H1 (cell line): Measurements from ENCODE around the gene NAA50. TPM values are rescaled to one million over a fixed set of nuclear protein-coding genes. Genes with fewer than 3 reads are reported as not detected.

Experiments used
- ASH2L ChIP-seq: fragments of 200-600, 300-600 bp; sonication (generic); IDR thresholded peaks from one replicate; pipeline ENCODE4 v1.7.1; 2017; ENCODE audit warnings: low read length
- BACH1 ChIP-seq: IDR thresholded peaks from 2 replicates; pipeline ENCODE4 v1.6.1; 2012; ENCODE audit warnings: low read length, improper control_type of control experiment
- EP300 ChIP-seq, 2 experiments: IDR thresholded peaks; 1 replicate in 1 of 2; 2 replicates in 1 of 2; pipeline ENCODE4 v1.6.1; 2011 to 2012; ENCODE audit warnings: low read depth in 2 of 2, low read length in 2 of 2, mild to moderate bottlenecking in 2 of 2, borderline replicate concordance in 1 of 2, inconsistent platforms in 1 of 2, moderate library complexity in 1 of 2
- EZH2 ChIP-seq: fragments of 200-600 bp; sonication (generic); IDR thresholded peaks from 2 replicates; pipeline ENCODE4 v1.7.1; 2012; ENCODE audit warnings: low read depth, mild to moderate bottlenecking, moderate library complexity, low read length, inconsistent platforms; ENCODE audit not compliant: severe bottlenecking
- MAFK ChIP-seq: IDR thresholded peaks from 2 replicates; pipeline ENCODE4 v1.6.1; 2012; ENCODE audit warnings: low read depth, mild to moderate bottlenecking, improper control_type of control experiment, low read length
- NANOG ChIP-seq: IDR thresholded peaks from 2 replicates; pipeline ENCODE4 v1.6.1; 2011; ENCODE audit warnings: low read length, low read depth, mild to moderate bottlenecking, inconsistent platforms; ENCODE audit not compliant: insufficient read depth, poor library complexity, severe bottlenecking
- POLR2A ChIP-seq, 2 experiments: IDR thresholded peaks; 1 replicate in 1 of 2; 2 replicates in 1 of 2; pipeline ENCODE4 v1.6.1; 2011; ENCODE audit warnings: low read depth in 2 of 2, low read length in 2 of 2, mild to moderate bottlenecking in 2 of 2; ENCODE audit errors: control extremely low read depth in 1 of 2
- POU5F1 ChIP-seq: IDR thresholded peaks from 2 replicates; pipeline ENCODE4 v1.6.1; 2011; ENCODE audit warnings: low read depth, mild to moderate bottlenecking, low read length, moderate library complexity
- RNF2 ChIP-seq: fragments of 200-900, 300-1000 bp; sonication (generic); IDR thresholded peaks from 2 replicates; pipeline ENCODE4 v1.7.1; 2016; ENCODE audit warnings: borderline replicate concordance, low read depth, mild to moderate bottlenecking, antibody characterized with exemption, low read length; ENCODE audit not compliant: poor library complexity, severe bottlenecking; ENCODE audit errors: missing control alignments
- SIN3A ChIP-seq, 2 experiments: IDR thresholded peaks in 1 of 2; conservative IDR thresholded peaks in 1 of 2; 2 replicates each; pipeline ENCODE4 v1.6.1; 2011 to 2012; ENCODE audit warnings: low read length in 2 of 2, improper control_type of control experiment in 1 of 2, low read depth in 1 of 2, mild to moderate bottlenecking in 1 of 2
- SIRT6 ChIP-seq: IDR thresholded peaks from one replicate; pipeline ENCODE4 v1.7.1; 2012; ENCODE audit warnings: low read length, inconsistent platforms
- TCF12 ChIP-seq: IDR thresholded peaks from 2 replicates; pipeline ENCODE4 v1.6.1; 2011; ENCODE audit warnings: low read depth, mild to moderate bottlenecking, low read length
- TEAD4 ChIP-seq: IDR thresholded peaks from 2 replicates; pipeline ENCODE4 v1.6.1; 2012; ENCODE audit warnings: low read depth, low read length, inconsistent platforms, mixed read lengths
- YY1 ChIP-seq: IDR thresholded peaks from 2 replicates; pipeline ENCODE4 v1.6.1; 2011; ENCODE audit warnings: low read depth, mild to moderate bottlenecking, low read length
- ZNF274 ChIP-seq: IDR thresholded peaks from 2 replicates; pipeline ENCODE4 v1.7.0; 2012; ENCODE audit warnings: low read length, borderline replicate concordance; ENCODE audit errors: extremely low read depth
- polyA plus RNA-seq, 7 experiments: library from polyadenylated mRNA; depleted of rRNA in 3 of 7; stranded (reverse) in 5 of 7; unstranded in 2 of 7; fragments of >200 nt in 5 of 7; fragments of 200-250 nt in 2 of 7; gene quantifications; 1 replicate in 5 of 7; 2 replicates in 1 of 7; 4 replicates in 1 of 7; pipeline versions ENCODE4 v1.2.1 to v1.2.3, GENCODE V29; 2011 to 2013; ENCODE audit warnings: missing spikeins in 2 of 7, mixed read lengths in 2 of 7
- total RNA-seq: library from RNA; stranded (reverse); fragmentation: NEBNext Ultra II Directional; extraction: Animal tissue kit (Norgen Biotek cat#: 25700); gene quantifications from 2 replicates; pipeline ENCODE4 v1.2.1, GENCODE V29; 2021
- TF ChIP-seq, protein P1 (sequence below), 3 experiments: IDR thresholded peaks; 1 replicate in 2 of 3; 2 replicates in 1 of 3; pipeline versions ENCODE4 v1.5.1 to v1.6.1; 2011; ENCODE audit warnings: low read length in 3 of 3, mild to moderate bottlenecking in 3 of 3, inconsistent platforms in 2 of 3, low read depth in 1 of 3, moderate library complexity in 1 of 3; ENCODE audit not compliant: insufficient read depth in 1 of 3; ENCODE audit errors: control extremely low read depth in 1 of 3

The NAA50 gene
- total and polyA plus RNA-seq, 2 of the 8 experiments (the other 6 are each of a cell fraction or from before 2014, with no cell fraction given), result 46.6 to 231 TPM

DNA sequence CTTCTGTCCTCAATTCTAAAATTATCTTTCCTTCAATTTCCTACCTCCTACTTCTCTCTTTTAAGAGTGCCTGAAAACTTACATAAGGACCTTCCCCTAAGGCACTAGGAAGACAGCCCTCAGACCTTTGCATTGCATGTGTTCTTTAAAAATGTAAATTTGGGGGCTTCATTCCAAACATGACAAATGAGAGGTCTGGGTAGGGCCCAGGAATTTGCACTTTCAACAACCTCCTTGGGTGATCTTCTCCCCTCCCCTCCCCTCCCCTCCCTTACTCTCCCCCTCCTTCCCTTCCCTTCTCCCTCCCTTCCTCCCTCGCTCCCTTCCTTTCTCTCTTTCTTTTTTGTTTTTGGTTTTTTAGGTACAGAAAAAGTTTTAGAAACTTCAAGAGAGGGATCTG is 68.3 kb downstream of the NAA50 start (continued):
- TF ChIP-seq, protein P1, sequence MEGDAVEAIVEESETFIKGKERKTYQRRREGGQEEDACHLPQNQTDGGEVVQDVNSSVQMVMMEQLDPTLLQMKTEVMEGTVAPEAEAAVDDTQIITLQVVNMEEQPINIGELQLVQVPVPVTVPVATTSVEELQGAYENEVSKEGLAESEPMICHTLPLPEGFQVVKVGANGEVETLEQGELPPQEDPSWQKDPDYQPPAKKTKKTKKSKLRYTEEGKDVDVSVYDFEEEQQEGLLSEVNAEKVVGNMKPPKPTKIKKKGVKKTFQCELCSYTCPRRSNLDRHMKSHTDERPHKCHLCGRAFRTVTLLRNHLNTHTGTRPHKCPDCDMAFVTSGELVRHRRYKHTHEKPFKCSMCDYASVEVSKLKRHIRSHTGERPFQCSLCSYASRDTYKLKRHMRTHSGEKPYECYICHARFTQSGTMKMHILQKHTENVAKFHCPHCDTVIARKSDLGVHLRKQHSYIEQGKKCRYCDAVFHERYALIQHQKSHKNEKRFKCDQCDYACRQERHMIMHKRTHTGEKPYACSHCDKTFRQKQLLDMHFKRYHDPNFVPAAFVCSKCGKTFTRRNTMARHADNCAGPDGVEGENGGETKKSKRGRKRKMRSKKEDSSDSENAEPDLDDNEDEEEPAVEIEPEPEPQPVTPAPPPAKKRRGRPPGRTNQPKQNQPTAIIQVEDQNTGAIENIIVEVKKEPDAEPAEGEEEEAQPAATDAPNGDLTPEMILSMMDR (IDR thresholded peaks at IDR 0.05; ENCODE audit: control extremely low read depth in 1 of 3, insufficient read depth in 1 of 3, low read depth in 1 of 3, low read length in 3 of 3), result no peak
- TF ChIP-seq EZH2 (no peak), BACH1 (no peak), SIRT6 (no peak), SIN3A (conservative IDR thresholded peaks at IDR 0.05 in 1 of 2, IDR thresholded peaks at IDR 0.05 in 1 of 2; ENCODE audit: low read depth in 1 of 2, low read length in 2 of 2) (0 out of 4 replicates have a peak, but pooled peaks of 1 of the 2 experiments have one; percentile 29), YY1 (no peak), ASH2L (no peak), EP300 (IDR thresholded peaks at IDR 0.05; ENCODE audit: borderline replicate concordance in 1 of 2, low read depth in 2 of 2, low read length in 2 of 2) (no peak), POLR2A (IDR thresholded peaks at IDR 0.05; ENCODE audit: control extremely low read depth in 1 of 2, low read depth in 2 of 2, low read length in 2 of 2) (no peak), POU5F1 (no peak), MAFK (no peak), TCF12 (no peak), TEAD4 (peak; percentile 73), ZNF274 (no peak), RNF2 (no peak), NANOG (no peak)
